Panc1 (cell line): ENCODE data around the gene CLIC4. TPM values are rescaled to one million over a fixed set of nuclear protein-coding genes. Genes with fewer than 3 reads are reported as not detected.
"Not testable (repeated sequence)": the region's sequence is repeated elsewhere in the genome, so short reads cannot be mapped to it uniquely, and the experiment has no call there.

Experiments used
- ATAC-seq: fragments of 200-7000 bp; cut with Tn5 transposase; 2 replicates; pipeline ENCODE4 v1.9.1; 2020; ENCODE audit warnings: mild to moderate bottlenecking, moderate library complexity
- BruUV-seq: library from RNA; stranded (reverse); fragments of 400-500 nt; replicated peaks from 2 replicates; lab custom pipeline; 2021; lab: Mats Ljungman, UMichigan
- CTCF ChIA-PET: fragments of 300-600 bp; sonication (Branson Sonifier 250); formaldehyde crosslinking; loops from one replicate; lab custom pipeline; 2022; ENCODE audit warnings: antibody characterized with exemption; lab: Charles Lee
- POLR2A ChIA-PET: fragments of 300-600 bp; sonication (Branson Sonifier 250); formaldehyde crosslinking; loops from one replicate; lab custom pipeline; 2022; ENCODE audit warnings: antibody characterized with exemption; lab: Charles Lee
- DNase-seq: peaks from one replicate; pipeline ENCODE4 v3.0.0-alpha.2; 2010; ENCODE audit warnings: low read depth, low spot score
- H3K27ac ChIP-seq: 2 replicates; pipeline ENCODE4 v1.5.1; 2011; ENCODE audit warnings: mild to moderate bottlenecking, low read length, inconsistent platforms
- H3K27me3 ChIP-seq: fragments of 200-500 bp; sonication (Bioruptor generic); 2 replicates; pipeline ENCODE4 v1.6.0; 2014; ENCODE audit warnings: low read length, inconsistent platforms; ENCODE audit not compliant: control insufficient read depth, insufficient read depth
- H3K36me3 ChIP-seq: fragments of 200-500 bp; sonication (Bioruptor generic); 2 replicates; pipeline ENCODE4 v1.5.1; 2014; ENCODE audit warnings: inconsistent platforms, mild to moderate bottlenecking, low read length, moderate library complexity; ENCODE audit not compliant: control insufficient read depth, insufficient read depth
- H3K4me1 ChIP-seq: 2 replicates; pipeline ENCODE4 v1.5.1; 2011; ENCODE audit warnings: inconsistent platforms, mild to moderate bottlenecking, low read length, moderate library complexity; ENCODE audit not compliant: control insufficient read depth, insufficient read depth
- H3K4me3 ChIP-seq, 2 experiments: 2 replicates each; pipeline ENCODE4 v1.5.1; 2011 to 2012; ENCODE audit warnings: low read depth in 2 of 2, low read length in 2 of 2, mild to moderate bottlenecking in 2 of 2, inconsistent platforms in 1 of 2, moderate library complexity in 1 of 2
- H3K9me3 ChIP-seq: fragments of 200-500 bp; sonication (Bioruptor generic); 2 replicates; pipeline ENCODE4 v1.5.1; 2014; ENCODE audit warnings: low read depth, mild to moderate bottlenecking, inconsistent platforms, low read length, moderate library complexity; ENCODE audit not compliant: control insufficient read depth, insufficient read depth
- POLR2AphosphoS5 ChIP-seq: IDR thresholded peaks from 2 replicates; pipeline ENCODE4 v1.6.1; 2012; ENCODE audit warnings: mild to moderate bottlenecking, low read depth, low read length, moderate library complexity
- SIN3A ChIP-seq: IDR thresholded peaks from 2 replicates; pipeline ENCODE4 v1.6.1; 2012; ENCODE audit warnings: low read depth, mild to moderate bottlenecking, low read length, moderate library complexity, borderline replicate concordance; ENCODE audit not compliant: insufficient read depth
- TCF7L2 ChIP-seq: IDR thresholded peaks from 2 replicates; pipeline ENCODE4 v1.6.1; 2011; ENCODE audit warnings: mild to moderate bottlenecking, low read depth, low read length, inconsistent platforms
- in situ Hi-C: cut with HindIII; loops from 2 replicates; pipeline ENCODE4 v1.10.0; 2016; ENCODE audit warnings: low sequenced_read_pairs, low pct_unique_long_range_greater_than_20kb
- intact Hi-C: fragments of 100-400 bp; cut with micrococcal nuclease; formaldehyde crosslinking; loops from one replicate; pipeline ENCODE4 v1.10.0; 2022; ENCODE audit not compliant: unreplicated experiment
- total RNA-seq: library from RNA; stranded (reverse); gene quantifications from one replicate; pipeline ENCODE4 v1.2.1, GENCODE V29; 2021; ENCODE audit not compliant: unreplicated experiment
- TF ChIP-seq, protein P1 (sequence below): fragments of 450-650 bp; IDR thresholded peaks from 2 replicates; pipeline ENCODE4 v1.5.1; 2017; ENCODE audit warnings: mild to moderate bottlenecking
- TF ChIP-seq, protein P2 (sequence below), 2 experiments: IDR thresholded peaks; 2 replicates each; pipeline ENCODE4 v1.6.1; 2011 to 2012; ENCODE audit warnings: low read depth in 2 of 2, control low read depth in 1 of 2, low read length in 1 of 2, mild to moderate bottlenecking in 1 of 2, moderate library complexity in 1 of 2; ENCODE audit not compliant: insufficient read depth in 1 of 2

CLIC4 gene
- total RNA-seq, 1 experiment from 2014 or later: 123 TPM

DNA sequence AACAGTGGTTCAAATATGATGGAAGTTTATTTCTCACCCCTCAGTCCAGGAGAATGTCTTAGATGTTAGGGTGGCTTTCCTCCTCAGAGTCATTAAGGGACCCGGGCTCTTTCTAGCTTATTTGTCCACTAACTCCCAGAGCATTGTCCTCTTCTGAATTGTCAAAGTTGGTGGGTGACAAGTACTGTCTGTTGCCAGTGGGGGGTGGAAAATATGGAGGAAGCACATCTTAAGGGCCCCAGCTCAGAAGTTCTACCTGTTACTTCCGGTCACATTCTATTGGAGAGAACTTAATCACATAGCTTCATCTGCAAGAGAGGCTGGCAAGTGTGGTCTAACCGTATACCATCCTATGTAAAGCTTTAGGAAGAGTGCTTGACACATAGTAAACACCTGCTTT lies 7.1 kb downstream of the CLIC4 start:
- H3K36me3 ChIP-seq: no peaks in the 10 kb centered on the region
- in situ Hi-C loops: no loop called here
- H3K9me3 ChIP-seq: no peaks in the 10 kb centered on the region
- intact Hi-C loops: no loop called here
- TF ChIP-seq TCF7L2 (no peak), SIN3A (no peak)
- TF ChIP-seq, protein P1, sequence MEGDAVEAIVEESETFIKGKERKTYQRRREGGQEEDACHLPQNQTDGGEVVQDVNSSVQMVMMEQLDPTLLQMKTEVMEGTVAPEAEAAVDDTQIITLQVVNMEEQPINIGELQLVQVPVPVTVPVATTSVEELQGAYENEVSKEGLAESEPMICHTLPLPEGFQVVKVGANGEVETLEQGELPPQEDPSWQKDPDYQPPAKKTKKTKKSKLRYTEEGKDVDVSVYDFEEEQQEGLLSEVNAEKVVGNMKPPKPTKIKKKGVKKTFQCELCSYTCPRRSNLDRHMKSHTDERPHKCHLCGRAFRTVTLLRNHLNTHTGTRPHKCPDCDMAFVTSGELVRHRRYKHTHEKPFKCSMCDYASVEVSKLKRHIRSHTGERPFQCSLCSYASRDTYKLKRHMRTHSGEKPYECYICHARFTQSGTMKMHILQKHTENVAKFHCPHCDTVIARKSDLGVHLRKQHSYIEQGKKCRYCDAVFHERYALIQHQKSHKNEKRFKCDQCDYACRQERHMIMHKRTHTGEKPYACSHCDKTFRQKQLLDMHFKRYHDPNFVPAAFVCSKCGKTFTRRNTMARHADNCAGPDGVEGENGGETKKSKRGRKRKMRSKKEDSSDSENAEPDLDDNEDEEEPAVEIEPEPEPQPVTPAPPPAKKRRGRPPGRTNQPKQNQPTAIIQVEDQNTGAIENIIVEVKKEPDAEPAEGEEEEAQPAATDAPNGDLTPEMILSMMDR: no peak
- DNase-seq (no peak), ATAC-seq (no peak)
- POLR2A ChIA-PET: no interaction called here
- no peaks in the 10 kb centered on the region for H3K27me3 ChIP-seq
- CTCF ChIA-PET: no interaction called here
- no peak overlapping the region for H3K27ac ChIP-seq
- no TSS peak for BruUV-seq
- H3K4me3 ChIP-seq: no peak overlapping the region
- peaks cover 17% of the 10 kb centered on the region for H3K4me1 ChIP-seq

DNA sequence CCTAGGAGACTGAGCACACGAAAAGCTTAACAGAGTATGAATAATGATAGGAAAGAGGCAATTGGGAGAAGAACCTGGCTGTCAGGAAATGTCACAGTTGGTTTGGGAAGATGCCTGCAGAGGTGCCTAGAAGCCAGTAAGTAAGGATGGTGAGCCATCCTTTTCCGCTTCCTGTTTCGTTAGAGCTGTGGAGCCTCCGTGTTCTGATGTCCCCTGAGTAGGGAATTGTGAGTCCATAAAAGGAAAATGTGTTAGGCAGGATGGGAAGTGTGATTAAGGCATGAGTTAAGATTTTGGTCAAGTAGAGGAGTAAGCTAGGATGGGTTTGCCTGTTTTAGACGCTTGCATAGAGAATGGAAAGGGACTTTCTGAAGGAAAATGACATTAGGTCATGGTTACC lies 9.0 kb downstream of the CLIC4 start:
- Histone ChIP-seq H3K9me3 (no peaks in the 10 kb centered on the region), H3K27me3 (no peaks in the 10 kb centered on the region), H3K4me3 (no peak overlapping the region), H3K27ac (no peak overlapping the region), H3K4me1 (peaks cover 9% of the 10 kb centered on the region; the same call in 1 of the 2 replicates), H3K36me3 (no peaks in the 10 kb centered on the region)
- BruUV-seq: TSS peak; percentile 28
- ChIA-PET CTCF (no interaction called here), POLR2A (no interaction called here)
- in situ Hi-C loops: no loop called here
- no peak for ATAC-seq
- DNase-seq: no peak
- intact Hi-C loops: no loop called here
- TF ChIP-seq, protein P1: no peak
- TF ChIP-seq, protein P2, sequence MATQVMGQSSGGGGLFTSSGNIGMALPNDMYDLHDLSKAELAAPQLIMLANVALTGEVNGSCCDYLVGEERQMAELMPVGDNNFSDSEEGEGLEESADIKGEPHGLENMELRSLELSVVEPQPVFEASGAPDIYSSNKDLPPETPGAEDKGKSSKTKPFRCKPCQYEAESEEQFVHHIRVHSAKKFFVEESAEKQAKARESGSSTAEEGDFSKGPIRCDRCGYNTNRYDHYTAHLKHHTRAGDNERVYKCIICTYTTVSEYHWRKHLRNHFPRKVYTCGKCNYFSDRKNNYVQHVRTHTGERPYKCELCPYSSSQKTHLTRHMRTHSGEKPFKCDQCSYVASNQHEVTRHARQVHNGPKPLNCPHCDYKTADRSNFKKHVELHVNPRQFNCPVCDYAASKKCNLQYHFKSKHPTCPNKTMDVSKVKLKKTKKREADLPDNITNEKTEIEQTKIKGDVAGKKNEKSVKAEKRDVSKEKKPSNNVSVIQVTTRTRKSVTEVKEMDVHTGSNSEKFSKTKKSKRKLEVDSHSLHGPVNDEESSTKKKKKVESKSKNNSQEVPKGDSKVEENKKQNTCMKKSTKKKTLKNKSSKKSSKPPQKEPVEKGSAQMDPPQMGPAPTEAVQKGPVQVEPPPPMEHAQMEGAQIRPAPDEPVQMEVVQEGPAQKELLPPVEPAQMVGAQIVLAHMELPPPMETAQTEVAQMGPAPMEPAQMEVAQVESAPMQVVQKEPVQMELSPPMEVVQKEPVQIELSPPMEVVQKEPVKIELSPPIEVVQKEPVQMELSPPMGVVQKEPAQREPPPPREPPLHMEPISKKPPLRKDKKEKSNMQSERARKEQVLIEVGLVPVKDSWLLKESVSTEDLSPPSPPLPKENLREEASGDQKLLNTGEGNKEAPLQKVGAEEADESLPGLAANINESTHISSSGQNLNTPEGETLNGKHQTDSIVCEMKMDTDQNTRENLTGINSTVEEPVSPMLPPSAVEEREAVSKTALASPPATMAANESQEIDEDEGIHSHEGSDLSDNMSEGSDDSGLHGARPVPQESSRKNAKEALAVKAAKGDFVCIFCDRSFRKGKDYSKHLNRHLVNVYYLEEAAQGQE (IDR thresholded peaks at IDR 0.05; ENCODE audit: insufficient read depth in 1 of 2, low read depth in 2 of 2, low read length in 1 of 2): no peak
- no peak for TF ChIP-seq SIN3A
- no peak for TF ChIP-seq TCF7L2
- TF ChIP-seq POLR2AphosphoS5: no peak

DNA sequence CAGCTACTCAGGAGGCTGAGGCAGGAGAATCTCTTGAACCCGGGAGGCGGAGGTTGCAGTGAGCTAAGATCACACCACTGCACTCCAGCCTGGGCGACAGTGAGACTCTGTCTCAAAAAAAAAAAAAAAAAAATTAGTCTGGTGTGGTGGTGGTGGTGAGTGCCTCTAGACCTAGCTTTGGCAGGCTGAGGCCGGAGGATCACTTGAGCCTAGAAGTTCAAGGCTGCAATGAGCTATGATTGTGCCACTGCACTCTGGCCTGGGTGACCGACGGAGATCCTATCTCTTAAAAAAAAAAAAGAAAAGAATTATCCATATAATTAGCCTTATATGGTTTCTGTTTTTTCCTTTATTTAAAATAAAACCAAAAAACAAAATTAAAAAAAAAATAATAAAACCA lies 10.1 kb downstream of the CLIC4 start:
- ATAC-seq, H3K36me3 ChIP-seq, DNase-seq, in situ Hi-C loops, POLR2A ChIA-PET, H3K9me3 ChIP-seq, intact Hi-C loops, H3K27ac ChIP-seq, BruUV-seq, H3K27me3 ChIP-seq, H3K4me1 ChIP-seq, H3K4me3 ChIP-seq: not testable (repeated sequence)
- CTCF ChIA-PET: interaction anchor here (0.6 kb wide), 2 partner anchors 10 to 64 kb away, joined by 3 read pairs; partner anchors contain the start of gene CLIC4
